ENCODE measurements around the gene PTPN3.

PTPN3 gene

DNA sequence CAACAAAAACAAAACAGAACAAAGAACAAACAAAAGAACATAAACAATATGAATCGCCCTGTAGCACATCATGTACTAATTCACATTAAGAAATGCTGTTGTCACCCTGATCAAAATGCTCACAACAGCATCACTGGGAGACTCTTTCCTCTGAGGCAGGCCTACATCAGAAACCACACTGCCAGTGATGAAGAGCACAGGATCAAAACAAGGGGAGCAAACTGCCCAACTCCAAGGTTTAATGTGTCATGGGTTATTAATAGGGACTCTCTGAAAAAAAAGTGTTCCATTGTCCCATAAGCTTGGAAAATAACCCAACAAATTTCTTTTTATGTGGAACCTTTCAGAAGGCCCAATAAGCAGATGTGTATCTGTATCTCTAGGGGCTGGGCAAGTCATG, 74.2 kb downstream of the PTPN3 start:
- Histone ChIP-seq H3K4me3 (ENCODE audit: insufficient read depth, low read length, poor library complexity, severe bottlenecking) (no peak overlapping the region), H3K9me2 (replicated peaks; ENCODE audit: insufficient read depth, low read length) (no peaks in the 10 kb centered on the region), H3K9ac (ENCODE audit: low read length) (no peak overlapping the region), H3K27me3 (ENCODE audit: low read length) (no peaks in the 10 kb centered on the region), H4K20me1 (ENCODE audit: low read depth, low read length) (no peaks in the 10 kb centered on the region), H3K9me3 (ENCODE audit: insufficient read depth, low read length) (no peaks in the 10 kb centered on the region), H2AFZ (ENCODE audit: low read depth, low read length, severe bottlenecking) (no peak overlapping the region), H3K36me3 (ENCODE audit: low read length) (no peaks in the 10 kb centered on the region), H3K27ac (ENCODE audit: low read depth, low read length) (no peak overlapping the region), H3K4me2 (ENCODE audit: low read depth, low read length, poor library complexity, severe bottlenecking) (no peak overlapping the region), H3F3A (ENCODE audit: insufficient read depth) (no peaks in the 10 kb centered on the region), H3K79me2 (ENCODE audit: insufficient read depth, low read length) (no peaks in the 10 kb centered on the region)
- TF ChIP-seq, protein P1, sequence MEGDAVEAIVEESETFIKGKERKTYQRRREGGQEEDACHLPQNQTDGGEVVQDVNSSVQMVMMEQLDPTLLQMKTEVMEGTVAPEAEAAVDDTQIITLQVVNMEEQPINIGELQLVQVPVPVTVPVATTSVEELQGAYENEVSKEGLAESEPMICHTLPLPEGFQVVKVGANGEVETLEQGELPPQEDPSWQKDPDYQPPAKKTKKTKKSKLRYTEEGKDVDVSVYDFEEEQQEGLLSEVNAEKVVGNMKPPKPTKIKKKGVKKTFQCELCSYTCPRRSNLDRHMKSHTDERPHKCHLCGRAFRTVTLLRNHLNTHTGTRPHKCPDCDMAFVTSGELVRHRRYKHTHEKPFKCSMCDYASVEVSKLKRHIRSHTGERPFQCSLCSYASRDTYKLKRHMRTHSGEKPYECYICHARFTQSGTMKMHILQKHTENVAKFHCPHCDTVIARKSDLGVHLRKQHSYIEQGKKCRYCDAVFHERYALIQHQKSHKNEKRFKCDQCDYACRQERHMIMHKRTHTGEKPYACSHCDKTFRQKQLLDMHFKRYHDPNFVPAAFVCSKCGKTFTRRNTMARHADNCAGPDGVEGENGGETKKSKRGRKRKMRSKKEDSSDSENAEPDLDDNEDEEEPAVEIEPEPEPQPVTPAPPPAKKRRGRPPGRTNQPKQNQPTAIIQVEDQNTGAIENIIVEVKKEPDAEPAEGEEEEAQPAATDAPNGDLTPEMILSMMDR (IDR thresholded peaks at IDR 0.05; ENCODE audit: insufficient read depth, low read length, poor library complexity, severe bottlenecking) = no peak
- no peak for TF ChIP-seq EZH2phosphoT487 (conservative IDR thresholded peaks at IDR 0.05; ENCODE audit: low read length)

- Histone ChIP-seq H3F3A (ENCODE audit: insufficient read depth) (no peaks in the 10 kb centered on the region), H4K20me1 (ENCODE audit: low read depth, low read length) (no peaks in the 10 kb centered on the region), H3K27me3 (ENCODE audit: low read length) (no peaks in the 10 kb centered on the region), H3K79me2 (ENCODE audit: insufficient read depth, low read length) (no peaks in the 10 kb centered on the region), H3K4me2 (ENCODE audit: low read depth, low read length, poor library complexity, severe bottlenecking) (no peak overlapping the region), H3K36me3 (ENCODE audit: low read length) (no peaks in the 10 kb centered on the region), H2AFZ (ENCODE audit: low read depth, low read length, severe bottlenecking) (no peak overlapping the region), H3K9ac (ENCODE audit: low read length) (no peak overlapping the region), H3K27ac (ENCODE audit: low read depth, low read length) (no peak overlapping the region), H3K9me2 (replicated peaks; ENCODE audit: insufficient read depth, low read length) (no peaks in the 10 kb centered on the region), H3K9me3 (ENCODE audit: insufficient read depth, low read length) (no peaks in the 10 kb centered on the region), H3K4me3 (ENCODE audit: insufficient read depth, low read length, poor library complexity, severe bottlenecking) (no peak overlapping the region)
- no peak for TF ChIP-seq EZH2phosphoT487 (conservative IDR thresholded peaks at IDR 0.05; ENCODE audit: low read length)
- TF ChIP-seq, protein P1 (IDR thresholded peaks at IDR 0.05; ENCODE audit: insufficient read depth, low read length, poor library complexity, severe bottlenecking) = no peak
Observed at GRCh38 chr9:109422641-109423040, 75.5 kb downstream of the PTPN3 start.

- no peaks in the 10 kb centered on the region for H3K79me2 ChIP-seq (ENCODE audit: insufficient read depth, low read length)
- H3K27ac ChIP-seq (ENCODE audit: low read depth, low read length) = no peak overlapping the region
- no peaks in the 10 kb centered on the region for H3K36me3 ChIP-seq (ENCODE audit: low read length)
- H2AFZ ChIP-seq (ENCODE audit: low read depth, low read length, severe bottlenecking) = no peak overlapping the region
- H3K4me3 ChIP-seq (ENCODE audit: insufficient read depth, low read length, poor library complexity, severe bottlenecking) = no peak overlapping the region
- no peaks in the 10 kb centered on the region for H3K9me2 ChIP-seq (replicated peaks; ENCODE audit: insufficient read depth, low read length)
- no peak for TF ChIP-seq EZH2phosphoT487 (conservative IDR thresholded peaks at IDR 0.05; ENCODE audit: low read length)
- TF ChIP-seq, protein P1 (IDR thresholded peaks at IDR 0.05; ENCODE audit: insufficient read depth, low read length, poor library complexity, severe bottlenecking) = no peak
- H3K9me3 ChIP-seq (ENCODE audit: insufficient read depth, low read length) = no peaks in the 10 kb centered on the region
- H3F3A ChIP-seq (ENCODE audit: insufficient read depth) = no peaks in the 10 kb centered on the region
- H3K27me3 ChIP-seq (ENCODE audit: low read length) = no peaks in the 10 kb centered on the region
- no peaks in the 10 kb centered on the region for H4K20me1 ChIP-seq (ENCODE audit: low read depth, low read length)
- H3K9ac ChIP-seq (ENCODE audit: low read length) = no peak overlapping the region
- H3K4me2 ChIP-seq (ENCODE audit: low read depth, low read length, poor library complexity, severe bottlenecking) = no peak overlapping the region
Observed at GRCh38 chr9:109421026-109421970, 76.8 kb downstream of the PTPN3 start.

All from SU-DHL-6 (cell line).